Sigmoid colon (tissue), 4 donors: Measurements from ENCODE around the gene HS3ST6.

Source experiments
- EP300 ChIP-seq, 4 donors: sonication (generic); formaldehyde crosslinking; IDR thresholded peaks; one replicate each; pipeline ENCODE4 v1.6.1; 2017; ENCODE audit warnings: antibody characterized with exemption in 4 of 4
- POLR2A ChIP-seq, 2 donors: fragments of 450-650 bp; IDR thresholded peaks; one replicate each; pipeline ENCODE4 v1.6.1; 2016; ENCODE audit warnings: antibody characterized with exemption in 2 of 2, mild to moderate bottlenecking in 2 of 2, moderate library complexity in 2 of 2
- TF ChIP-seq, protein P1 (sequence below), 4 experiments: fragments of 450-650 bp in 3 of 4; fragments of 200-600 bp in 1 of 4; IDR thresholded peaks; one replicate each; pipeline ENCODE4 v1.5.1; 2016 to 2019; ENCODE audit warnings: antibody characterized with exemption in 4 of 4, mild to moderate bottlenecking in 3 of 4, moderate library complexity in 2 of 4

GRCh38 chr16:1965396-1966001, 47.3 kb upstream of the HS3ST6 start:
- TF ChIP-seq, protein P1, sequence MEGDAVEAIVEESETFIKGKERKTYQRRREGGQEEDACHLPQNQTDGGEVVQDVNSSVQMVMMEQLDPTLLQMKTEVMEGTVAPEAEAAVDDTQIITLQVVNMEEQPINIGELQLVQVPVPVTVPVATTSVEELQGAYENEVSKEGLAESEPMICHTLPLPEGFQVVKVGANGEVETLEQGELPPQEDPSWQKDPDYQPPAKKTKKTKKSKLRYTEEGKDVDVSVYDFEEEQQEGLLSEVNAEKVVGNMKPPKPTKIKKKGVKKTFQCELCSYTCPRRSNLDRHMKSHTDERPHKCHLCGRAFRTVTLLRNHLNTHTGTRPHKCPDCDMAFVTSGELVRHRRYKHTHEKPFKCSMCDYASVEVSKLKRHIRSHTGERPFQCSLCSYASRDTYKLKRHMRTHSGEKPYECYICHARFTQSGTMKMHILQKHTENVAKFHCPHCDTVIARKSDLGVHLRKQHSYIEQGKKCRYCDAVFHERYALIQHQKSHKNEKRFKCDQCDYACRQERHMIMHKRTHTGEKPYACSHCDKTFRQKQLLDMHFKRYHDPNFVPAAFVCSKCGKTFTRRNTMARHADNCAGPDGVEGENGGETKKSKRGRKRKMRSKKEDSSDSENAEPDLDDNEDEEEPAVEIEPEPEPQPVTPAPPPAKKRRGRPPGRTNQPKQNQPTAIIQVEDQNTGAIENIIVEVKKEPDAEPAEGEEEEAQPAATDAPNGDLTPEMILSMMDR (IDR thresholded peaks at IDR 0.05), result no peak
- TF ChIP-seq EP300 (IDR thresholded peaks at IDR 0.05) (no peak), POLR2A (IDR thresholded peaks at IDR 0.05) (no peak)
